ENCODE measurements around the gene CAP2.
A peak's percentile ranks its signal among the peaks of the same experiment; 100 is the strongest.

Gene CAP2

DNA sequence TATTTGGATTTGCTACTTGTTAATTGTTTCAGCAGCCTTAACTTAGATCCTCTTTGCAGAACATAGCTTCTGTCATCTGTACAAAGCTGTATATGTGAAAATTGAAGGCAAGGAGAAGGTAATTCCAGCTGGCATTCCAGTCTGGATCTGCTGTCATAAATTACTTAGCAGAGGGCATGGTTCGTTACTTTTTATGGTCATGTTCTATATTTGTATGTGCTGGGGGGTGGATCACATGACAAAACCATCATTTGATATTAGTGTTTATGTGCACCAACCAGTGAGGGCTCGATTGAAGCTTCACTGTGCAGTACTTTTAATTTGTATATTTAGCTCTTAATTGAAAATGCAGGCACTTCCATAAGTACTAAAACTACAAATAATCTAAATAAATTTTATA, 80.2 kb downstream of the CAP2 start:
- DNase-seq (ENCODE audit: low read depth, low spot score): no peak

DNA sequence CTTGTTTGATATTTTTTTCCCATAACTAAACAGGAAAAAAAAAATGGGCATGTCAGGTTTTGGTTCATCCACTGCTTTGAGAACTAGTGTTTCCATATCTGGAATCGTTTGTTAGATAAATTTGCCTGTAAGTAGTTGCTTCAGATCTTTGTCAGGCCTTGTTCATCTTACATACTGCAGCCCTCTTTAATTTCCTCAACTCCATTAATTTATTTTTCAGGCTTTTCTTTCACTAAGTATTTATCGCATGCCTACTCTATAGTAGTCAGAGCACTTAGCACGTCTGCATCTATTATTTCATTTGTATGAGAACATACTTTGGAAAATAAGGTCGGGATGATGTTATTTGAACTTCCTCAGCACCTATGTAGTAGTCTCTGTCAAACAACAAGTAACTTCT, 80.9 kb downstream of the CAP2 start:
- DNase-seq (ENCODE audit: low read depth, low spot score): no peak

DNA sequence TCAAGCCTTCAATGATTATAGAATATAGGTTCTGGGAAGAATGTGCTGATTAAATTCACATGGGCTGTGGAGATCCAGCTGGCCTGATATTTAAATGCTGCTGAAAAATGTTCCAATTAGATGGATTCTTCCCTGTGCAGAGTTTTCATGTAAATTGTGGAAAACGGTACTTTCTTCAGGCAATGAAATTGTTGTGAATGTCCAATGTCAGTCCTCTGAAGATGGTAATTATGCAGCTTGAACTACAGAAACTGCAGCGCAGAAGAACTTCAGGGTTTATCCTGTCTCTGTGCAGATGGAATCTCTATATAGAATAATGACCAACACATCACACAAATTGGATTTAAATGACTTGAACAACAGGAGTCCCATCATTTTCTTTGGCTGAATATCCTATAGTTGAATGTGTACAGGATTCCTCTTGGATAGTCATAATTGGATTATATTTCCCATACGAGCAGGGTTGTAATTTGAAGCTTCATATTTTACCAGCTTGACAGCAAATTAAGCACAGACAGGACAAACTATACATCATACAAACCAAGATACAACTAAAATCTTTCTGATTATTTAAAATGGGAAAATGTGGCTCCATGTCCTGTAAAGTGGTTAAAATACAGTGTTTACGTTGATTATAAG, 82.3 kb downstream of the CAP2 start:
- DNase-seq (ENCODE audit: low read depth, low spot score): no peak

DNA sequence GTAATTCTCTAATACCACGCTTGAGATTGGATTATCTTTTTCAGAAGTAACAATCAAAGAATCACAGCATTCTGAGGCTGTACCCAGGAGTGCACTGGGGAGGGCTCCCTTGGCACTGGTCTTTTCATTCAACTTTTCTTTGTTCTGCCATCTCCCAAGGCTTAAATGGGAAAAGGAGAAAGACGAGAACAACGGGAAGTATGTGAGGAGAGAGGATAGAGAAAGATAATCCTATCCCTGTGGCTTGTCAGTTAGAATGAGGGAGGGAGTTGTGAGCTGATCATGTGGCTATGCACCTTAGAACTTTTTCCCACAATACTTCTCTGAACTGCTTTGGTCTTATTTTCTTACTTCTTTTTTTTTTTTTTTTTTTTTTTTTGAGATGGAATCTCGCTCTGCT, 83.1 kb downstream of the CAP2 start:
- no peak for DNase-seq (ENCODE audit: low read depth, low spot score)

DNA sequence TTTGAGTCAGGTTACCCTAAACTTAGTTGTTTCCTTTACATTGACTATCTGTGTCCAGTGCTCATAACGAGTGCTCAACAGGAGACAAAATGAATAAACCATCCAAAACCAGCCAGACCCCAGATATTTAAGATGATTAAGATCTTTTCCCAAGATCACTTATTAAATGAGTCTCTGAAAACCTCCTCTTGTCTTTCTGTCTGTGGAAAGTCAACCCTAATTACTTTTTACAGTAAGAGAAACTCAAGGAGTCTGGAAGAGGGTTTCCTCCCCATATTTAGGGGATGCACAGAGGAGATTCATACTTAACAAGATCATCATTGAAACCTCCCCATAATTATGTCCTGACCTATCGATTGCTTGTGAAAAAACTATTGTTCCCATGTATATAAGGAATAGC, 84.0 kb downstream of the CAP2 start:
- no peak for DNase-seq (ENCODE audit: low read depth, low spot score)

DNA sequence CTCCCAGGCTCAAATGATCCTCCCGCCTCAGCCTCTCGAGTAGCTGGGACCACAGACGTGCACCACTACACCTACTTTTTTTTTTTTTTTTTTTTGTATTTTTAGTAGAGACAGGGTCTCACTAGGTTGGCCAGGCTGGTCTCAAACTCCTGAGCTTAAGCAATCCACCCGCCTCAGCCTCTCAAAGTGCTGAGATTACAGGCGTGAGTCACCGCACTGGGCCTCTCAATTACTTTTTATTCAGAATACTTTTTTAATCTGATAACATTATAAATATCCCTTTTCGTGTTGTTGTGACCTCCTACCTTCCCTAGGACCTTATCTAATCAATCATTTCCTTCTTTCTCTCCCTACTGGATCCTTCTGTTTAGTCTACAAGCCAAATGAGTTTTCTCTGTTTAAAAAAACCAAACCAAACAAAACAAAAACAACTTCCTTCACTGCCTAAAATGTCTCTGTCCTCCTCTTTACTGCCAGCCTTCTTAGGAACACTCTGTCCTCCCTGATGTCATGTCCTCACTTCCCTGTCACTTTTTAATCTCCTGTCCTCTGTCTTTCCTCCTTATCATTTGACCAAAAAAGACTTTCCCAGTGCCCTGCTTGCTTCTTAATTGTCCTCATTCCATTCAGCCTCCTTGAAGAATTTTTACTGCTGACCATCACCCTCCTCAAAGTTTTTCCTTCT, 85.0 kb downstream of the CAP2 start:
- no peak for DNase-seq (ENCODE audit: low read depth, low spot score)

DNA sequence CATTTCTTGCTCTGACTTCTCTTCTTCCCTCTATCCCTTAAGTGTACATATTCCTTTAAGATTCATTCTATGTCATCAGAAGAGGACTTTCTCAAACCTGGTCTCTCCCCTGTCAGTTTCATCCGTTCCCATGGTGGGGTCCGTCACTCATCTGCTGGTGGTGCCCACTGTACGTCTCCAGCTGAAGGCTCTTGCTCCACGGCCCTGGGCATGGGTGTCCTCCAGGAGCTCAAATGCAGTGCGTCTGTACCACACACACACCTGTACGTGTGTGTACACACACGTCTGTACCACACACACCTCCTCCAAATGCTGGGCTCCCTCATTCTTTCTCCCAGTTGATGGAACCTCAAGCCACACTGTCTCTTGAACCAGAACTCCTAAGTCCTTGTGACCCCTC, 85.6 kb downstream of the CAP2 start:
- DNase-seq (ENCODE audit: low read depth, low spot score): no peak

DNA sequence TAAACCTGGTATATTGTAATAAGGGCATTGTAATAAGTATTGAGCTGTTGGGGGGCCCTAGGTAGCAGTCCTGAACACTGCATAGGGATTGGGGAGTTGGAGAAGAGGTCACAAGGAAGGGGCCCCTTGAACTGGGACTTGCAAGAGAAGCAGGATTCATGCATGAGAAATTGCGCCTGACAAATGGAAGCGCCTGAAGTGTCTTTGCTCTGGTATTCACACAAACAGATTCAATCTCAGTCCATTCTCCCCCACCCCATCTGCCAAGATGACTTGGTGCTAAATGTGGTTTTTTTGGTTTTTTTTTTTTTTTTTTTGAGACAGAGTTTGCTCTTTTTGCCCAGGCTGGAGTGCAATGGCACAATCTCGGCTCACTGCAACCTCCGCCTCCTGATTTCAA, 87.1 kb downstream of the CAP2 start:
- DNase-seq (ENCODE audit: low read depth, low spot score): no peak

DNA sequence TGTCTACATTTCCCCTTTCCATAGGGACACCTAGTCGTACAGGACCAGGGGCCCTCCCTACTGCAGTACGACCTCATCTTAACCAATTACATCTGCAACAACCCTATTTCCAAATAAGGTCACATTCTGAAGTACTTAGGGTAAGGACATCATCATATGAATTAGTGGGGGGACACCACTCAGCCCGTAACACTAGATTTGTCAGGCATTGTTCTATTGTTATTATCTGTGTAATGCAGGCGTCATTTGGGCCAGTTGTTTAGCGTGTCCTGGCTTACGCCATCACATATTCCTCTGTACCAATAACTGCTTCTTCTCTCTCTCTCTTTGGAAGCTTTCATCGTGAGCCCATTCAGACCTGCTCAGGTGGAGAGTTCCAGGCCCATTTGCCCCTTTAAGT, 89.3 kb downstream of the CAP2 start:
- no peak for DNase-seq (ENCODE audit: low read depth, low spot score)

DNA sequence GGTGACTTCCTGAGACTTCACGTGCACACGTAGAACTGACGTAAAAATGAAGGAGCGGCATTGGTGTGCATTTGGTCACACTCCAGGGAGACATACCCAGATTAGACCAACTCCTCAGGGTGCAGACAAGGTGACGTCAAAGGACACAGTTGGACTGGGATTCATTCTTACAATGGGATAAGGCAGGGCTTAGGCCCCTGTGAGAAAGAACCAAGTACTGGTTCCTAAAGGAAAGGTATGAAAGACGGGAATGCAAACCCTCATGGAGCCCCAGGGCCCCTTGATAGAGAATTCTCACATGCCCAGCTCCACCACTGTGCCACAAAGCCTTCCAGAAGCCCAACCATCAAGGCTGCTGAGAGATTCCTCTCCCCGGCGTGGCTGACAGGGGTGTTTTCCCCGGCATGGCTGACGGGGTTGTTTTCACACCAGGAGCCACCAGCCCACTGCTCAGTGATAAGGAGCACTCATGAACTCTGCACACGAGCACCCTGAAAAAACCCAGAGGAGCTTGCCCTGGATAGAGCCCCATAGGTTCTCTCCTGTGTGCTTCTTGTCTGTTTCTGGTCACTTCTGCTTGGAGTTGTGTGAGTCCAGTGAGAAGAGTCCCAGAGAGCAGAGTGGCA, 90.1 kb downstream of the CAP2 start:
- DNase-seq (ENCODE audit: low read depth, low spot score): no peak

DNA sequence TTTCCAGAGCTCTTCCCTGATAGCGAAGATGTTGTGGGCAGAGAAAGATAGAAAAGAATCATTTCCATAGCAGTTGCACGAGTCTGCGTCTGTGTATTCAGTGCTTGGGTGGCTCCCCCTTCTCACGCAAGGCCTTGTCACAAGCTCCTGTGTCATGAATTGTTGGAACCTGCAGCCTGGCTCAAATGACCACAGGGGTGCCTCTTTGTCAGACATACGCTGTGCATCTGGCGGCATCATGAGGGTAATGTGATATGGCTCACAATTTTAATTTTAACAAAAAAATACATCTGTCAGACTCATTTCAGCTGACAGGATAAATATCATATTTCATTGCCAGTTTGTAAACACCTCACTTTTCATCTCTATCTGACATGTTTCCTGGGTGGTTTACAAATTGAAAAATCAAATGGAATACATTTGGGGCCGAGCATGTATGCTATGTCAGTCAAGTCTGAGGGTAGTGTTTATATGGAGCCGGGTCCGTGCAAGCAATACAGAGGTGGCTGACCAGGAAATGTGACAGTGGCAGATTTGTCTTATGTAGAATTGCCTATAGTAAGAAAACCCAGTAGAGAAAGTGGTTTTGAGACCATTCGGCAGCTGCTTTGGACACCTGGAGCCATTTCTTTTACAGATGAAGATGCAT, 90.9 kb downstream of the CAP2 start:
- no peak for DNase-seq (ENCODE audit: low read depth, low spot score)

DNA sequence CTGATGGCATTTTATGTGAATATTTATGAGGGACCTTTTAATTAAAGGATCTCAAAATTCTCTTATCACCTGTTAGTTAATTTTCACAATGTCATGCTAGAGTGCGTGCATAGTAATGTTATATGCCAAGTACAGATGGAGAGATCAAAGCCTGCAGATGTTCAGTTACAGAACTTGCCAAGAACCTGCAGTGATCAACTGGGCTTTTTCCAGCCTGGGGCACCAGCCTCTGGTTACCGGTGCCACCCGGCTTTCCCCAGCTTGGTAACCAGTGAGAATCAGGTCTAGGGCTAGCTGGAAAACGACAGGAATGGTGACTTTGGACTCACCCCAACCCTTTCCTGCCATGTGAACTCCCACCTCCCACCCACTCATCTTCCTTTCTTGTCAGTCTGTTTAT, 91.8 kb downstream of the CAP2 start:
- no peak for DNase-seq (ENCODE audit: low read depth, low spot score)

DNA sequence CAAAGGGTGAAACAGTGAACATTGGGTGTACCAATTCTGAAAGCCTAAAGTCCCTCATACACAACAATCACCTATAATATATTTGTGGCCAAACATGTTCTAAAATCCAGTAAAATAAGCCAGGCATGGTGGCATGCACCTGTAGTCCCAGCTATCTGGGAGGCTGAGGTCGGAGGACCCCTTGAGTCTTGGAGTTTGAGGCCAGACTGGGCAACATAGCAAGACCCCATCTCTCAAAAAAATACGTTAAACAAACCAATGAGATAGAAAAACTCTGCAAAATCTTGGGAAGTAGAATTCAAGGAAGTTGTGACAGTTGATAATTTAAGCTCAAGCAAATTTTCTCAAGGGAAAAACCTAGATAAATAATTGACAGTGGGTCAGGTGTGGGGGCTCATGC, 92.6 kb downstream of the CAP2 start:
- DNase-seq (ENCODE audit: low read depth, low spot score): no peak

DNA sequence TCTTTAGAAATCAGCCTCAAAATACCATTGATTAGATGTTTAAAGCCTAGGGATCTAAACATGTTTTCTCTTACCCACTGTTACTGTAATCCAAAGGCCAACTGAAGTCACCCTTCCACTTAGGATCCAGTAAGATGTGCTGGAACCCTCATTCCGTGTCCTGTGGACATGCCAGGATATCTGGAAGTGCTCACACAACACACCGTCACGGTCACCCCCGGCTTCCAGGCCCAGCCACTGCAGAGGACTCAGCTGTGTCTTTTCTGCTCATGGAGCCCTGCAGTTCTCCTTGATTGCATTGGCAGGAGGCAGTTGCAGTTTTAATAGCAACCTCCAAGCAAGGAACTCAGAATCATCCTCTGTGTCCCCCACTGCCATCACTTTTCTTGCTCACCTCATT, 93.3 kb downstream of the CAP2 start:
- no peak for DNase-seq (ENCODE audit: low read depth, low spot score)

DNA sequence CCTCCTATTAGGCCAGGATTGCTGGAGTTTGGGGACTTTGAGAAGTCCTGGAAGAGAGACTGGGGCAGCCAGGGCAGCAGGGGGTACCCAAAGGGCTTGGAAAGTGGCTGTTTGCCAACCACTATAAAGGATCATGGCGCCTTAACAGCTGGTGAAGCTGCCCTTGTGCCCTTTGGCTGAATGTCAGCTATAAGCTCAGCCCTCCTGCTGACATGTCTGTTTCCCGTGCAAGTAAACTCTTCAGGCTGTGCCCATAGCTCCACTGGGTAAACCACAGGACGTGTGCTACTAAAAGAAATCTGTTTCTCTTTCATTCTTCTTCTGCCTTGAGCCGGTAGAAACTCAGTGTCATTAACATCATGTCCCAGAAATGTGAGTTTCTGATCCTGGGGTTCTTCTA, 97.3 kb downstream of the CAP2 start:
- peak; percentile 8 for DNase-seq (ENCODE audit: low read depth, low spot score)

DNA sequence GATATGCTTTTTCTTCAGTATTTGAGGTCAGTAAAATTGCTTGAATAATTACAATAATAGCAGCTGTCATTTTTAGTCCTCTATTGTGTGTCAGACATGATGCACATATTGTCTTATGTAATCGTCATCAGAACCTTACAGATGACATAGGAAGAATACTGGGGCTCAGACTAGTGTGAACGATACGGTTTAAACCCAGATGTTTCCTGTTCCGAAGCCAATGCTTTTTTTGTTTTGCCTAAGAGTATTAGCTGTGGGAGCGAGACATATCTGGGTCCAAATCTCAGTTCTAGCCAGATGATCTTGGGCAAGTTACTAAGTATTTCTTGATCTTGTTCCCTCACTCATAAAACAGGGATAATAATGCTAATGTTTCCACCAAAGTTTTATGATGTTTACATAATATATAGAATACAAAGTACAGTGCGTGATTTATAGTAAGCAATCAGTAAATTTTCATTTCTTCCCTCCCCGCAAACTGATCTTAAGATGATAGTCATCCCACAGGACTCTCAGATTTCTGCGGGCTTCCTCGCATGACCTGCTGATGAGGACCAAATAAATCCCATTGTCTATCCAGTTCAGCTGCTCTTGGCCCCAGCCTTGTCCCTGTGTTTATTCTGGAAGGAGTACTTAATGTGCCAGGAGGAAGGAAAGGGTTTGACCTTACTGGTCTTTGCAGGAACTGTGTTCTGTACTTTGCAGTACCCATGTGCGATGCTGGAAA, 98.2 kb downstream of the CAP2 start:
- peak; percentile 7 for DNase-seq (ENCODE audit: low read depth, low spot score)

DNA sequence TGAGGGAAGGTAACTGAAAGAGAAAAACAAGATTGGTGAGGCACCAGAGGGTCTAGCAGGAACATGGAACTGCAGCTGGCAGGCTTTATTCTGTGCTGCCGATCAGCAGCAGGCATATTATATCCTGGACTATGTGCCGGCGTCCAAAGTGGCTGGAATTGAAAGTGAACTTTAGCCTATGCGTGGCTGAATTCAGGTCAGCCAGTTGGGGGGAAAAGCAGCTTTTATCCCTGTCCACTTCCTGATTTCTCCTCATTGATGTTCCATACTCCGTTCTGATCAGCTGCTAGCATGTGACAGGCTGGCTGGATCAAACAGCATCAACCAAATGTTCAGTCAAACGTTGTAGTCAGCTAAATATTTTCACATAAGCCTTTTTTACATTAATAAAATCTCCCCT, 99.0 kb downstream of the CAP2 start:
- peak; percentile 7 for DNase-seq (ENCODE audit: low read depth, low spot score)

DNA sequence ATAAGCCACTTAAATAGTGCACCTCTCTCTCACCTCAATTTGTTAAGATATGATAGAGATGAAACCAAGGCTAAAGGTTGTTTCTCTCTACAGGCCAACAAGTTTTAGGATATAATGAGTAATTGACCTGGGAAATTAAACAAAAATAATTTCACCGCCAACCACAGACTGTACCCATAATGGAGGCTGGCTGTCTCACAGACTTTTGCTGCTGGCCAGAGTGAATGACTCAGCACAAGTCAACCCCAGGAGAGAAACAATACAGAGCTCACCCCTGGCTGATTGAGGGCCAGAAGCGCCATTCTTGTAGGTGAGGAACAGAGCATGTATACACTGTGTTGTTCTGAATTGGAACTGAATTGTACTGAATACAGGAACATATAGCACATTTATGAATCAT, 99.9 kb downstream of the CAP2 start:
- DNase-seq (ENCODE audit: low read depth, low spot score): peak; percentile 93

DNA sequence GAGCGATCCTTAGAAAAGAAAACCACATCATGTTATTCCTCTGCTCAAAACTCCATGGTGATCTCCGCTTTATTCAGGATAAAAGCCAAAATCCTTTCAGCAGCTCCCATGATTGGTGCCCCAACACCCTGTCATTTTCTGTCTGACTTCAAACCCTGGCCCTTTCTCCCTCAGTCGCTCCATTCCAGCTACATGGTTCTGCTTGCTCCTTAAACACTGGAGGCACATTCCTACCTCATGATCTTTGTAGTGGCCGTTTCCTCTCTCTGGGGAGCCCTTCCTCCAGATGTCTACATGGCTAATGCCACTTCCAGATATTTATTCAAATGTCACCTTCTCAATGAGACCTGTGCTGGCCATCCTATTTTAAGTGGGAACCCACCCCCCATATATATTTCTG, 100.8 kb downstream of the CAP2 start:
- peak; percentile 13 for DNase-seq (ENCODE audit: low read depth, low spot score)

DNA sequence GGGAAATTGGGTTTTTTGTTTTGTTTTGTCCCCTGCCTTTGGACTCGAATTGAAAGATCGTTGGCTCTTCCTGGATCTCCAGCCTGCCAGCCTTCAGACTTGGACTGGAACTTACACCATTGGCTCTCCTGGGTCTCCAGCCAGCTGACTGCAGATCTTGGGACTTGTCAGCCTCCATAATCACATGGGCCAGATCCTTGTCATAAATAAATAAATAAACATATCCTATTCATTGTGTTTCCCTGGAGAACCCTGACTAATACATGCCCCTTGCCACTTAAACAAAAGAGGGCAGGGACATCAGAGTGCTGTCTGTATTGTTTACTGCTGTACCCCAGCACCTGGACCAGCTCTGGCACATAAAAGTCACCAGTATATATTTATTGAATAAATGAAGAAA, 101.5 kb downstream of the CAP2 start:
- no peak for DNase-seq (ENCODE audit: low read depth, low spot score)

DNA sequence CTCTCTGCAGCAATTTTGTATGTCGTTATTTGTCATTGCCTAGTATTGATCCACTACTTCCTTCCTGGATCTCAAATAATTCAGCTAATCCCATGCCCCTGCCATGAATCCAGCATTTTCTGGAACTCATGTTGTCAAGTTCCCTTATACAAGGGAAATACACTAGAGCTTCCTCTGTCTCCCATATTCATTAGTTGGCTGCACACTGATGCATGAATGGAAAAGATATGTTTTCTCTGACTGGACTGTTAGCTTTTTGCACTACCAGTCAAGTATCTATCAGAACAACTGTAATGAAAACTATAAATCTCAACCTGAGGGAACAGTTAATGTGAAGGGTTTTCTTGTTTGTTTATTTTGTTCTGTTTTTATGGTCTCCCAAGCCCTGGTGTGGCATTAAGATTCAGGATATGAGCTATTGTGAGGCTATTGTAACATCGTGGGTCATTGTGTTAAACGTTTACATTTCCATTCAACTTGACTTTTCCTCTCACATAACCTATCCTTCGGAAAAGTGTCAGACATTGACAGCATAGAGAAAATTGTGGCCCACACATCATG, 104.2 kb downstream of the CAP2 start:
- no peak for DNase-seq (ENCODE audit: low read depth, low spot score)

DNA sequence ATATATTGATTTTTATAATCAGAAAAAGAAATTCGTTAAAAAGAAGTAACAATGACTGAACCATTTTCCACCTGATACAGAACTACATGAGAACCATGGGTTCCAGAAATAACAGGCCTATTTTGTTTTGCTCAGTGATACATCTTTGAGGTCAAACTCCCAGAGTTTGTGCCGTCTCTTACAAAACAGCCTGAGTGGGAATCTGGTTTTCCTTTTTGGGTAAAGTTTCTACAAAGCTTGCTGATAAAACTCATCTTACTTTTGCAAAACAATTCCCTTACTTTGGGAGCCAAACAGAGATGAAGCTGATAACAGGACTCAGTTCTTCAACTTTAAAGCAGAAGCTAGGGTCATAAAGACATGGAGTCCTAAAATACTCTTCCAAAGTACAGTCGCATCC, 108.0 kb downstream of the CAP2 start:
- no peak for DNase-seq (ENCODE audit: low read depth, low spot score)
